Measurements from ENCODE around the gene ATF1.

DNA sequence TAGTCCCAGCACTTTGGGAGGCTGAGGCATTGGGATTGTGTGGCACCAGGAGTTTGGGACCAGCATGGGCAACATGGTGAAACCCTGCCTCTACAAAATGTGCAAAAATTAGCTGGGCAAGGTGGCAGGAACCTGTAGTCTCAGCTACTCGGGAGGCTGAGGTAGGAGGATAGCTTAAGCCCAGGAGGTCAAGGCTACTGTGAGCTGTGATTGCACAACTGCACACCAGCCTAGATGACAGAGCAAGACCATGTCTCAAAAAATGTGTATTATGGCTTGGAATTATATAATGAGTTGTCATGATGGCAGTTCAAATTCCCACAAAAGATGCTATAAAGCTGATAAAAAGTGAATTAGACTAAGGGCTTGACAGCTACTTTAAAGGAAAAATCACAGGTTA, 58.2 kb downstream of the ATF1 start:
- TF ChIP-seq, protein P1, sequence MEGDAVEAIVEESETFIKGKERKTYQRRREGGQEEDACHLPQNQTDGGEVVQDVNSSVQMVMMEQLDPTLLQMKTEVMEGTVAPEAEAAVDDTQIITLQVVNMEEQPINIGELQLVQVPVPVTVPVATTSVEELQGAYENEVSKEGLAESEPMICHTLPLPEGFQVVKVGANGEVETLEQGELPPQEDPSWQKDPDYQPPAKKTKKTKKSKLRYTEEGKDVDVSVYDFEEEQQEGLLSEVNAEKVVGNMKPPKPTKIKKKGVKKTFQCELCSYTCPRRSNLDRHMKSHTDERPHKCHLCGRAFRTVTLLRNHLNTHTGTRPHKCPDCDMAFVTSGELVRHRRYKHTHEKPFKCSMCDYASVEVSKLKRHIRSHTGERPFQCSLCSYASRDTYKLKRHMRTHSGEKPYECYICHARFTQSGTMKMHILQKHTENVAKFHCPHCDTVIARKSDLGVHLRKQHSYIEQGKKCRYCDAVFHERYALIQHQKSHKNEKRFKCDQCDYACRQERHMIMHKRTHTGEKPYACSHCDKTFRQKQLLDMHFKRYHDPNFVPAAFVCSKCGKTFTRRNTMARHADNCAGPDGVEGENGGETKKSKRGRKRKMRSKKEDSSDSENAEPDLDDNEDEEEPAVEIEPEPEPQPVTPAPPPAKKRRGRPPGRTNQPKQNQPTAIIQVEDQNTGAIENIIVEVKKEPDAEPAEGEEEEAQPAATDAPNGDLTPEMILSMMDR (IDR thresholded peaks at IDR 0.05): no peak
- no peak for TF ChIP-seq POLR2A (IDR thresholded peaks at IDR 0.05)

Data from adrenal gland (tissue), 5 donors.